PFSK-1 (cell line): Measurements from ENCODE around the gene RPS6KC1.

ENCODE experiments used
- FOXP2 ChIP-seq: optimal IDR thresholded peaks from 2 replicates; pipeline ENCODE3; 2011; ENCODE audit warnings: borderline replicate concordance, control low read depth, inconsistent platforms; ENCODE audit not compliant: insufficient read depth; ENCODE audit errors: extremely low read length, extremely low read depth
- POLR2AphosphoS5 ChIP-seq: IDR thresholded peaks from 2 replicates; pipeline ENCODE4 v1.6.1; 2012; ENCODE audit warnings: low read depth, mild to moderate bottlenecking, control low read depth, low read length, moderate library complexity
- REST ChIP-seq, 2 experiments: IDR thresholded peaks; 2 replicates each; pipeline versions ENCODE4 v1.6.1 to v1.8.0; 2011 to 2012; ENCODE audit warnings: low read depth in 2 of 2, low read length in 2 of 2, control low read depth in 1 of 2, inconsistent platforms in 1 of 2, mild to moderate bottlenecking in 1 of 2, moderate library complexity in 1 of 2; ENCODE audit not compliant: insufficient read depth in 1 of 2
- SIN3A ChIP-seq: IDR thresholded peaks from 2 replicates; pipeline ENCODE4 v1.6.1; 2012; ENCODE audit warnings: mild to moderate bottlenecking, low read length, moderate library complexity, borderline replicate concordance; ENCODE audit not compliant: insufficient read depth
- TAF1 ChIP-seq: IDR thresholded peaks from 2 replicates; pipeline ENCODE4 v1.6.1; 2012; ENCODE audit warnings: low read length, control low read depth, borderline replicate concordance; ENCODE audit not compliant: insufficient read depth

The RPS6KC1 gene

GRCh38 chr1:213120961-213121360 is 69.9 kb downstream of the RPS6KC1 start:
- no peak for TF ChIP-seq SIN3A
- no peak for TF ChIP-seq POLR2AphosphoS5
- no peak for TF ChIP-seq FOXP2
- TF ChIP-seq TAF1, result no peak
- TF ChIP-seq REST (IDR thresholded peaks at IDR 0.05; ENCODE audit: insufficient read depth in 1 of 2, low read depth in 2 of 2, low read length in 2 of 2), result no peak

GRCh38 chr1:213122514-213122929 is 71.5 kb downstream of the RPS6KC1 start:
- TF ChIP-seq POLR2AphosphoS5 (no peak), TAF1 (no peak), SIN3A (no peak), REST (IDR thresholded peaks at IDR 0.05; ENCODE audit: insufficient read depth in 1 of 2, low read depth in 2 of 2, low read length in 2 of 2) (no peak), FOXP2 (no peak)

- TF ChIP-seq FOXP2 (no peak), POLR2AphosphoS5 (no peak), TAF1 (no peak), REST (IDR thresholded peaks at IDR 0.05; ENCODE audit: insufficient read depth in 1 of 2, low read depth in 2 of 2, low read length in 2 of 2) (no peak), SIN3A (no peak)
Measured at GRCh38 chr1:213123087-213123486, 72.0 kb downstream of the RPS6KC1 start.

DNA sequence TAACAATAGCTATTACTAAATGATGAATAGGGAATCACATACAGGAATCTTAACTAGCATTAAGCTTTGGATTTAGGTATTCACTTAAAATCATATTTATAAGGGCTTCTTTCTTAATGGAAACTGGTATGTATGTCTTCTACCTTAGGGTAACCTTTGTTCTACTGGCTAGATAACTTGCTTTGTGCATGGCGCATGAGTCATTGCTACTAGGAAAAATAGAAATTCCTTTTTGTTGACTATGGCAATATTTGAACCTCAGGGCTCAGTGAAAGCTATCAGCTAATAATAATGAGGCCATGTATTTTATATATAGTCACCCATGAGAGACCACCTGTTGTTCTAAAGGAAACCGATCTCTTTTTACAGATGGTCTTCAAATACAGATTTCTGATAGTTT is 72.5 kb downstream of the RPS6KC1 start:
- TF ChIP-seq FOXP2, result no peak
- no peak for TF ChIP-seq SIN3A
- no peak for TF ChIP-seq REST (IDR thresholded peaks at IDR 0.05; ENCODE audit: insufficient read depth in 1 of 2, low read depth in 2 of 2, low read length in 2 of 2)
- TF ChIP-seq TAF1, result no peak
- no peak for TF ChIP-seq POLR2AphosphoS5

DNA sequence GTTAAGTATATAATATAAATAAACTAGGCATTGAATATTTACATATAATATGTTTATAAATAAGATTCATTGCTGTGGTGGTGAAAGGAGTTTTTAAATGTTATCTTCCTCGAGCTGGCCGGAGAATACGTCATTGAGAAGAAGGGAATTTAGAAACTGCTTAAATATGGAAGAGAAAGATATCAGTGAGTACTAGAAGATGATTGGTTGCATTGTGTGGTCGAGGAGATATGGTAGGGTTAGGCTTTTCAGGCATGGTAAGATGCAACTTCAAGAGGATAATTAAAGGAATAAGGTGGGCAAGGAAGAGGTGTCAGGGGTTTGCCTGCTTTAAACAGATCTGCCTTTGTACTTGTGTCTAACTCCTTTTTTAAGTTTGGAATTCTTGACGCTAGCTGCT is 73.5 kb downstream of the RPS6KC1 start:
- TF ChIP-seq REST (IDR thresholded peaks at IDR 0.05; ENCODE audit: insufficient read depth in 1 of 2, low read depth in 2 of 2, low read length in 2 of 2) (no peak), FOXP2 (no peak), TAF1 (no peak), POLR2AphosphoS5 (no peak), SIN3A (no peak)
